HL-60/S4 treated with retinoic acid at 250 ng/mL for 4 days and 3 days (cell line): ENCODE results near the gene CELF1.
"Not testable (repeated sequence)": the region's sequence is repeated elsewhere in the genome, so short reads cannot be mapped to it uniquely, and the experiment has no call there.

ENCODE experiments used
- in situ Hi-C: fragments of 300-500 bp; cut with MboI; formaldehyde crosslinking; loops from 2 replicates; pipeline ENCODE4 v1.7.0; 2022; ENCODE audit warnings: low sequenced_read_pairs

CELF1 gene

DNA sequence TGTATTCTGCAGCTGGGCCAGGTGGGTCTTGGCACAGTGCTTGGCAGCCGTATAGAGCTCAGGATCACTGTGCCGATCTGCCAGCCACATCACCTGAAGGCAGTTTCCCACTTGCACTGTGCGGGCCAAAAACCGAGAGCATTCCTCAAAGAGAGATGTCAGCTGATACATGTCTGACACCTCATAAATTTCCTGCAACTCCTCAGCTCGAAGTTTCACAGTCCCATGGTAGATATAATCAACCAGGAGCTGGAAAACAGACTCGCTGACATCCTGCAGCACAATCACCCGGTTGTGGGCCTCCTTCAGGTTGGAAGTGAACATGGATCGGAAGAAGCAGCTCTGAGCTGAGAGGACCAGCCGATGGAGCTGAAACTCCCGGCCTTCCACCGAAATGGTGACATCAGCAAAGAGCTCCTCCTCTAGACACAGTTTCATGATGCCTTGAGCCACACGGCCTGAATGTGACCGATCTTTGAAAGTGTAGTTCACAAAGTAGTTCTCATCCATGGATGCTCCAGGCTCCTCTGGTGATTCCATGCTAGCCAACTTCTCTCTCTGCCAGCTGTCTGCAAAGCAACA, 24.6 kb upstream of the CELF1 start:
- in situ Hi-C loops: no loop called here

DNA sequence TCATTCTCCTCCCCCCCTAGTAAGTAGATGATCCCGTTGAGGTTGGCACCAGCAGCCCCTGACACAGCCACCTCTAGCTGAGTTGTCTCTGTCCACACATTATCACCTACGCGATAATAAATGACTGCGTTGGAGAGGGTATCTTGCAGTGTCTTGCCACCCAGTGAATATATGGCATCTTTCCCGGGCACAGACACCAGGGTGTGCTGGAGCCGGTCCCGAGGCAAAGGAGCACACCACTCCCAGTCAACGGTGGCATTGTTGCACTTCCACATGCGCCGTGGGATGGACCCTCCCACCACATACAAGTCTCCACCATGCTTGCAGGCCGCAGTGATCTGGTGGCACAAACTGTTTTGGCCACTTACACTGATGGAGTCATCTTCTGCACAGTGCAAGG, 20.4 kb upstream of the CELF1 start:
- in situ Hi-C loops: no loop called here

DNA sequence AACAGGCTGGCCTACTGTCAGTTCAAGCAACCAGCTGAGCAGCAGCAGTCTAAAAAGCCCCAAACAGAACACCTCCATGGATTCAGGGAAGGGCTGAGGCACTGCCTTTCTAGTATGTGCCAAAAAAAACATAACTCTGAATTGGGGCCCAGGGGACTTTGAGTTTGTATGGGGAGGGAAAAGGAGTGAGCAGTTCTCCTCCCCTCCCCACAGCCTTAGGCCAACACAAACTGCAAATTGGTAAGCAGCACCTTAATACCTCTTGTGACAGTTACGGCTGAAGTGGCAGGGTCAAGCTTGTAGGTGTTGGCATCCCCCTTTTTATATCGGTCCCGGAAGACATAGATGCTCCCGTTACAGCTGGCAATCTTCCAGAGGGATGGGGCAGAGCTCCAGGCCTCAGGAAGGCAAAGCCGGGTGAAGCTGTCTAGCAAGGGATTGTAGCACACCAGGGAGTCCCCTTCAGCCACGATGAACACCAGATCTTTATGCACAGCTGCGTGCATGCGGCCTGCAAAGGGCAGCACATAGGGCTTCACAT, 19.9 kb upstream of the CELF1 start:
- in situ Hi-C loops: no loop called here

DNA sequence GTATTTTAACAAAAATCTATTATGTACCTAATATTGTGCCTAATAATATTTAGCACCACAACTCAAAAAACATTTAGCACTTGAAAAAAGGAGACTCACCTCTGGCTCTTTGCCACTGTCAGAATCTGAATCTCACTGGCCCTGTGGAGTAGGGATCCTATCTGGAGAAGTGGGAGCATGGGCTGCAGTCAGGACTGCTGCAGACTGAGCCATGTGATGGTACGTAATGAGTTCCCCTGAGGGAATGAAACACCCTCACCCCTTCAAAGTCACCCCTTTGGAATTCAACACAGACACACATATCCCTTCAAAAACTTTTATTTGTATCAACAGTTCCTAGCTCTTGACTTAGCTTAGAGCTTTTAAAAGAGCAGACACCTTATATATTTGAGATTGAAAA, 19.0 kb upstream of the CELF1 start:
- in situ Hi-C loops: no loop called here

DNA sequence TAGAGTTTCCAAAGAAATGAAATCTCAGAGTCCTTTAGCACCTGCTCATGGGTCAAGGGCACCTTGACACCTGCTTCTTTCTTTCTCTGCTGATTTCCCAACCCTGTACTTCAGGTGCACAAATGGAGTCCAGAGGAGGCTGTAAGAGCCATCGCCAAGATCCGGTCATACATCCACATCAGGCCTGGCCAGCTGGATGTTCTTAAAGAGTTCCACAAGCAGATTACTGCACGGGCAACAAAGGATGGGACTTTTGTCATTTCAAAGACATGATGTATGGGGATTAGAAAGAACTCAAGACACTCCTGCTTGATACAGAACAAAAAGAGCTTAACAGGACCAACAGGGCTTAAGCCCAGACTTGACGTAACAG, 18.4 kb upstream of the CELF1 start:
- in situ Hi-C loops: no loop called here

DNA sequence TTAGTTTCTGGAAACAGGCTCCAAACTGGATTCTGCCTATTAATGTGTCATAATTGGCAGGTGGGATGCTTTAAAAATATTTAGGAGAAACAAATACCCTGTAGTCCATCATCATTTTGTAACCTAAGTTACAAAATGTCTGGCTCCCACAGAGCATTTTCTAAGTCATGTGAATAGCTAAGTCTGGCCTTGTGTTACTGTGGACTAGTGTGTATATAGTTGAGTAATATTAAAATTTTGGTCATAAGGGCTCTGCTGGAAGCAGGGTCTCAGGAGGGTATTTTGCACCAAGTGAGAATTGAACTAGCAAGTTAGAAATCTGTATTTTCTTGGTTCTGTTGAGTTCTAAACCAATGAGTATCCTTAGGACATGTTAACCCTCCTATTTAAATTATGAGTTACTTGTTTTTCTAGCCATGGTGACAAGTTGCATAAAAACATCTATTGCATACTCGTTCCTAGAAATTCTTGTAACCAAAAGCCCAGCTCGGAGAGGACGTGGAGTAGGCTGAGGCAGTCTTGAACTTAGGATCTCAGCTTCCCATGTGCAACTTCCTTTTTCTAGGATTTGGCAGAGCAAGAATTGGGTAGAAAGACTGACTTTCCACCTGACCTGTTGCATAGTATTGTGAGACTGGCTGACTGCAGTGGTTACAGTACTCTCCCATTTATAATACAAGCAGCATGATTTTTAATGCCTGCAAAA, 17.9 kb upstream of the CELF1 start:
- in situ Hi-C loops: no loop called here

DNA sequence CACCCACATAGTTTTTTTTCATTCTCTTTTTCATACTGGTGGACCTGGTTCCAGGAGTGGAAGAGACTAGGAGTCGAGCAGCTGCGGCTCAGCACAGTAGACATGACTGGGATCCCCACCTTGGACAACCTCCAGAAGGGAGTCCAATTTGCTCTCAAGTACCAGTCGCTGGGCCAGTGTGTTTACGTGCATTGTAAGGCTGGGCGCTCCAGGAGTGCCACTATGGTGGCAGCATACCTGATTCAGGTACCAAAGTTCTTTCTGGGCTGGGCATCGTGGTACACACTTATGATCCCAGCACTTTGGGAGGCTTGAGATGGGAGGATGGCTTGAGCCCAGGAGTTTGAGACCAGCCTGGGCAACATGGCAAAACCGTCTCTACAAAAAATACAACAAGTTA, 16.7 kb upstream of the CELF1 start:
- in situ Hi-C loops: no loop called here

DNA sequence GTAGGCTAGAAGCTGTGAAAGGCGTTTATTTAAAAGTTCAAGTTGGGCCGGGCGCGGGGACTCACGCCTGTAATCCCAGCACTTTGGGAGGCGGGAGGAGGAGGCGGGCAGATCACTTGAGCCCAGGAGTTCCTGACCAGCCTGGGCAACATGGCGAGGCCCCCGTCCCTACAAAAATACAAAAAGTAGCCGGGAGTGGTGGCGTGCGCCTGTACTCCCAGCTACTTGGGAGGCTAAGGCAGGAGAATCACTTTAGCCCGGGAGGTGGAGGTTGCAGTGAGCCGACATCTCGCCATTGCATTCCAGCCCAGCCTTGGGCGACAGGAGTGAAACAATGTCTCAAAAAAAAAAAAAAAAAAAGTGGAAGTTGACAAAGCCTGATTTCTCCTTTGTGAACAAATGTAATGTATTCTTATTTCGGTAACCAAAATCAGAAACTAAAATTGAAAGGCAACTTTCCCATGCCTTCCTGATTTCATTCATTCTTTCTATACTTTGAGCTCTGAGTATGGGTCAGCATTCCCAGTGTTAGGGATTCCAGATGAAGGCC, 13.3 kb upstream of the CELF1 start:
- in situ Hi-C loops: no loop called here

DNA sequence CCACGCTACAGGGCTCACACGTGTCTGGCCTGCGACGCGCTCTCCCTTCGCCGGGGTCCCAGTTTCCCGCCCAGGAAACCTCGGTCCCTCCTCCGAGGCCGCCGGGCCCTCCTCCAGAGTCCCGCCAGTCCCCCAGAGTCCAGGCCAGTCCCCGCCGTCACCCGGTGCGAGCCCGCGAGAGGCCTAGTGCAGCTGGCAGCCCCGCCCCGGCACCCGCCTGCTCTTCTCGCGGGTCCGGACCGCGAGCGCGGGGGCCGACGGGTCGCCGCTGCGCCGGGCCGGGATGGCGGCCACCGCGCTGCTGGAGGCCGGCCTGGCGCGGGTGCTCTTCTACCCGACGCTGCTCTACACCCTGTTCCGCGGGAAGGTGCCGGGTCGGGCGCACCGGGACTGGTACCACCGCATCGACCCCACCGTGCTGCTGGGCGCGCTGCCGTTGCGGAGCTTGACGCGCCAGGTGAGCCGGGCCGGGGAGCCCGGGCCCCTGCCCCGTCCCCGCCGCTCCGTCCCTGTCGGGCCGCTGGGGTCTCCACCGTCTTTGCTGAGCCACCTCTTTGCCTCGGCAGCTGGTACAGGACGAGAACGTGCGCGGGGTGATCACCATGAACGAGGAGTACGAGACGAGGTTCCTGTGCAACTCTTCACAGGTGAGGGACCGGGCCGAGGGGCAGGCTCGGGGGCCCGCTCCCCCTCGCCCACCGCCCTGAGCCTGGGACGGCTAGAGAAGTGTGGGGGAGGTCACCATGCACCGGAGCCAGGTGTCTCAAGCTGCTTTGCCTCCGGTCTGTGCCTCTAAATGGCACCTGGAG, 12.6 kb upstream of the CELF1 start, which contains the start of gene PTPMT1:
TSS of gene PTPMT1 (plus strand) at position 260 of the 809 bp plus-strand sequence. CDS start at position 284, 24 bp downstream.
- in situ Hi-C loops: no loop called here

DNA sequence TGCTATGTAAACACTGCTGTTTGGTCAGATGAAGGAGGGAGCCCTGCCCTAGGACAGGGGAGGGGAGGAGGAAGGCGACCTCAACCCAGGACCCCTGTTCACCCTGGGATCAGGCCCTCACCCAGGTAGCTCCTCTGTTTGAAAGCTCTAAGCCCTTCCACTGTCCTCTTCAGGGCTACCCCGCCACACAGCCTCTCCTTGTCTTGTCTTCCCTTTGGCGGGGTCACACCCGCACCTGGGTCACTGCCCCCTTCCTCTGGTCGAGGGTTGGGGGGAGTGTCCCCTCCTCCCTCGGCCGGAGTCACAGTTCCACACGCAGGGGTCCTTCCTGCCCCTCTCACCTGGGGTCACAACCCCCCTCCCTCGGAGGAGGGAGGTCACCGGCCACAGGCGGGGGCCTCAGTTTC, 12.0 kb upstream of the CELF1 start:
- in situ Hi-C loops: no loop called here

DNA sequence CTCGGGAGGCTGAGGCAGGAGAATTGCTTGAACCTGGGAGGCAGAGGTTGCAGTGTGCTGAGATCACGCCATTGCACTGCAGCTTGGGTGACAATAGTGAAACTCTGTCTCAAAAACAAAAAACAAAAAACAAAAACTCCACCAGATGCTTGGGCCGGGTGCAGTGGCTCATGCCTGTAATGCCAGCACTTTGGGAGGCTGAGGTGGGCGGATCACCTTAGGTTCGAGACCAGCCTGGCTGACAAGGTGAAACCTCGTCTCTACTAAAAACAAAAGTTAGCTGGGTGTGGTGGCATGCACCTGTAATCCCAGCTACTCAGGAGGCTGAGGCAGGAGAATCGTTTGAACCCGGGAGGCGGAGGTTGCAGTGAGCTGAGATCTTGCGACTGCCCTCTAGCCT, 11.4 kb upstream of the CELF1 start:
- in situ Hi-C loops: not testable (repeated sequence)

DNA sequence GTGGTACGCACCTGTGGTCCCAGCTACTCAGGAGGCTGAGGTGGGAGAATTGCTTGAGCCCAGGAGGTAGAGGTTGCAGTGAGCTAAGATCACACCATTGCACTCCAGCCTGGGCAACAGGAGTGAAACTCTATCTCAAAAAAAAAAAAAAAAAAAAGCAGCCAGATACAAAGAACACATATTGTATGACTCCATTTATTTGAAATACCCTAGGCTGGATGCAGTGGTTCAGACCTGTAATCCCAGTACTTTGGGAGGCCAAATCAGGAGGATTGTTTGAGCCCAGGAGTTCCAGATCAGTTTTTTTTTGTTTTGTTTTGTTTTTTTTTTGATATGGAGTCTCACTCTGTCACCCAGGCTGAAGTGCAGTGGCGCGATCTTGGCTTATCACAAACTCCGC, 9.5 kb upstream of the CELF1 start:
- in situ Hi-C loops: not testable (repeated sequence)

DNA sequence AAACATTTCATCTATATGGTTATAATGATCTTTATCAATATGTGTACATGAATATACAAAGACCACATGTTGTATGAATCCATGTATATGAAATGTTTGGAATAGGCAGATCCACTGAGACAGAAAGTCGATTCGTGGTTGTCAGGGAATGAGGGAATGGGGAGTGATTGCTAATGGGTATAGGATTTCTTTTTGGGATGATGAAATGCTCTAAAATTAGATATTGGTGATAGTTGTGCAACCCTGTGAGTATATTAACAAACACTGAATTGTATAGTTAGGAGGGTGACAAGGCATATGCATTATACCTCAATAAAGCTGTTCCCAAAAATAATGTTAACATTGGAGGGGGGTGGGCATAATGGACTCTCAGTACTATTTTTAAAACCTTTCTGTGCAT, 7.5 kb upstream of the CELF1 start:
- in situ Hi-C loops: no loop called here

DNA sequence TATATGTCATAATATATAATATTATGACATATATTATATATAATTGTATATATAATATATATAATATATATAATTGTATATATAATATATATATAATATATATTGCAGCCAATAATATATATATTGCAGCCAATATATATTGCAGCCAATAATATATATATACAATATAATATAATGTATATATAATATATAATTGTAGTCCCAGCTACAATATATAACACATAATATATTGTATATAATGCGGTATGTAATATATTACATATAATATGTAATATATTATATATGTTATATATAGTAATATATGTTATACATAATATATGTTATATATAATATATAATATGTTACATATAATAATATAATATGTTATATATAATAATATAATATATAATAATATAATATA, 5.8 kb upstream of the CELF1 start:
- in situ Hi-C loops: no loop called here

DNA sequence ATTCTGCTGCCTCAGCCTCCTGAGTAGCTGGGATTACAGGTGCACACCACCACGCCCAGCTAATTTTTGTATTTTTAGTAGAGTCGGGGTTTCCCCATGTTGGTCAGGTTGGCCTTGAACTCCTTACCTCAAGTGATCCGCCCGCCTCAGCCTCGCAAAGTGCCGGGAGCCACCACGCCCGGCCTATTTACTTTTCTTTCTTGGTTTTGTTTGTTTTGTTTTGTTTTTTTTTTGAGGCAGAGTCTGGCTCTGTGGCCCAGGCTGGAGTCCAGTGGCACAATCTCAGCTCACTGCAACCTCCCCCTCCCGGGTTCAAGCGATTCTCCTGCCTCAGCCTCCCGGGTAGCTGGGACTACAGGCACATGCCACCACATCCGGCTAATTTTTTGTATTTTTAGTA, 4.1 kb upstream of the CELF1 start:
- in situ Hi-C loops: not testable (repeated sequence)

DNA sequence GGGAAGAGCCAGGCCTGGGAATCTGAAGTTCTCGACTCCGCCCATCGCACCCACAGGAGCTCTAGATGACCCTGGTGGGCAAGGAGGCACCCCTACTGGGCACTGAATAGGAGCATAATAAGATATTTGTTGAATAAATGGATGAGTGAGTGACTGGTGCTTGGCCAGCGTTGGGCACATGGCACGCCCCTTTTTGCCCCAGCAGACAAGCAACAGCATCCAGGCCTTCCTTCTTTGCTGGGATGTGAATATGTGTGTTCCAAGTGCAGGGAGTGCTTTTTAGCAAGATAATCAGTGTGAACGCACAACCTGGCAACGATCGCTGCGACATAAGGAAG, 443 bp upstream of the CELF1 start:
- in situ Hi-C loops: no loop called here

DNA sequence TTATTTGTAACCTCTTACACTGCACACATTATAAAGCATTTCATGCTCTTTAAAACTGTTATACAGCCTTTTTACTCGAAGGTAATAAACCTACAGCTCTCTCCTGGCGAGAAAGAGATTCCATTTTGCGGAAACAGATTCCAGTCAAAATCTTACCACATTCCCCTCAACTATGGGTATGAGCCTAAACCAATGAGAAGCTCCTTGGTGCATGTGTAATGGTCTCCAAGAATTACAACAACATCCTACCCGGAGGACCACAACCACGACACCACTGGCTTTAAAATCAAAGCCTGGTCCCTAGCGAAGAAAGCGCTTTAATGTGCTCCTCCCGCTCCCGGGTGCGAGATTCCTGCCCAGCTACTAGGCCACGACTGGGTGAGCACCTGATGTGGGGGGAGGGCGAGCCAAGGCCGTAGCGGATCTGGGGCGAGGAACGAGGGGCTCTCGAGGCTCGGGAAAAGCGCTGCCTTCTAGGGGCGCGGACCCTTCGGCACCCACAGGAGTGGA, 821 bp downstream of the CELF1 start:
- in situ Hi-C loops: no loop called here

DNA sequence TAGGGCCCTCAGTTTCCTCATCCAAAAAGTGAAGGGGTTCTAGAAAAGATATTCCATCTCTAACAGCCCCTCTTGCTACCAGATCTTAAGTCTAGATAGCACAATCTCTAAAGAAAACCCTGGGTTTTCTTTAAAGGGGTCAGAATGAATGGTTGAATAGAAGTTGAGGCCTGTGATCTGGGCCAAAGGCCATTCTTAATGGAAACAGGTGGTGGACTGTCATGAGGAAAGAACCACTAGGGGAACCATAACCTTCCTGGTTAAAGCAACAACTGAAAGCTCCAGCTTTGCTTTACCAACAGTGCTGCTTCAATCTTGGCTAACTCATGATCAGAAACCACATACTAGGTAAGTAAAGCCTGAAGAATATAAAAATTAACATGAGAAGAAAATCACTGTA, 1.8 kb downstream of the CELF1 start:
- in situ Hi-C loops: no loop called here

DNA sequence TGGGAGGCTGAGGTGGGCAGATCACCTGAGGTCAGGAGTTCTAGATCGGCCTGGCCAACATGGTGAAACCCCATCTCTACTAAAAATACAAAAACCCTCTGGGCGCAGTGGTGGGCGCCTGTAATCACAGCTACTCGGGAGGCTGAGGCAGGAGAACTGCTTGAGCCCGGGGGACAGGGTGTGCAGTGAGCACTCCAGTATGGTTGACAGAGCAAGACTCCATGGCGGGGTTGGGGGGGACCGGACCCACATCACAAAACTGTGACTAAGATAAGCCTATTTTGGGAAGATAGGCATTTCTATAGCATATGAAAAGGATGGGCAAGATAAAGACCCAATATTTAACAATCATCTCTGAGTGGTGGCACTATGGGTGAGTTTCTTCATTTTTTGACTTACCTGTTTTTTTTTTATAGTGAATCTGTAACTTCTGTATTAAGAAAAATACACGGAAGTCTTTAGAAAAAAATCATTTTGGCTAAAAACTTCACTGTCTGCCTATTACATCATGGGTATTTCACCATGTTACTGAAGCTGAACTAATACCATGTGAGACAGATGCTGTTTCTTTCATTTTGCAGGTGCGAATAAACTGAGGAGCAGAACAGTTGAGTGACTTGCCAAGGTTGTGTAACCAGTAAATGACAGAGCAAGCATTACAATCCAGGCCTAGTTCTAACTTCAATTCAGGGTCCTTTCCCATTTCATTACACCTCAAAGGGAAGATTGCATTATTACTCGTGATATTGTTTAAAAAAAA, 2.5 kb downstream of the CELF1 start:
- in situ Hi-C loops: no loop called here

DNA sequence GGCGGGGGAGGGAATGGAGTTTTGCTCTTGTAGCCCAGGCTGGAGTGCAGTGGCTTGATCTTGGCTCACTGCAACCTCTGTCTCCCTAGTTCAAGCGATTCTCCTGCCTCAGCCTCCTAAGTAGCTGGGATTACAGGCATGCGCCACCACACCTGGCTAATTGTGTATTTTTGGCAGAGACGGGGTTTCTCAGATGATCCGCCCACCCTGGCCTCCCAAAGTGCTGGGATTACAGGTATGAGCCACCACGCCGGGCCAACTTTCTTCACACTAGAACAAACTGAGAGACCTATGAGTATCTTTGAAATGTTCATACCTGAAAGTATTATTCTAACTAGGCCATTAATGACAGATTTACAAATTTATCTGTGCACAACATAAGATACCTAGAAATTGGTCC, 6.7 kb downstream of the CELF1 start:
- in situ Hi-C loops: not testable (repeated sequence)

DNA sequence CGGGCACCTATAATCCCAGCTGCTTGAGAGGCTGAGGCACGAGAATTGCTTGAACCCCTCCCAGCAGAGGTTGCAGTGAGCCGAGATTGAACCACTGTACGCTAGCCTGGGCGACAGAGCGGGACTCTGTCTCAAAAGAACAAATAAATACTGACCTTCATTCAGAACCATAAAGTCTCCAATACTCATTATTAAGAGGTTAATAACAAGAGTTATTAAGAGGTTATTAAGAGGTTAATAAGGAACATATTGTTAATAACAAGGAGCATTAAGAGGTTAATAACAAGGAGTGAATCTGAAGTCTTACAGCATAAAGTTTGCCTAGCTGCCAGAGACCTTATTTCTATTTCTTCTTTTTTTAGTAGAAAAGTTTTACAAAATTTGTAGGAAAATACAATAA, 7.6 kb downstream of the CELF1 start:
- in situ Hi-C loops: no loop called here
